Prostate gland (tissue), 2 donors: ENCODE measurements around the gene SCGB2B2. TPM values are rescaled to one million over a fixed set of nuclear protein-coding genes. Genes with fewer than 3 reads are reported as not detected.
"Not testable (repeated sequence)": the region's sequence is repeated elsewhere in the genome, so short reads cannot be mapped to it uniquely, and the experiment has no call there.

Source experiments
- DNase-seq: peaks from one replicate; pipeline ENCODE4 v3.0.0-alpha.2; 2019; ENCODE audit warnings: low spot score
- H3K27ac ChIP-seq, 2 donors: fragments of 200-600 bp; sonication (generic); 2 replicates each; pipeline ENCODE4 v1.5.1; 2017 to 2019
- H3K27me3 ChIP-seq: fragments of 200-600 bp; sonication (generic); replicated peaks from 2 replicates; pipeline ENCODE4 v1.5.1; 2019; ENCODE audit not compliant: insufficient read depth
- H3K36me3 ChIP-seq, 2 donors: fragments of 200-600 bp; sonication (generic); 1 replicate in 1 of 2; 2 replicates in 1 of 2; pipeline versions ENCODE4 v1.5.1 to v1.8.1; 2017 to 2019
- H3K4me1 ChIP-seq: fragments of 200-600 bp; sonication (generic); replicated peaks from 2 replicates; pipeline ENCODE4 v1.5.1; 2019
- H3K4me3 ChIP-seq, 2 donors: fragments of 200-600 bp; sonication (generic); 2 replicates each; pipeline ENCODE4 v1.5.1; 2017 to 2019
- H3K9me3 ChIP-seq: fragments of 200-600 bp; sonication (generic); 2 replicates; pipeline ENCODE4 v1.5.1; 2017
- POLR2A ChIP-seq: fragments of 450-650 bp; IDR thresholded peaks from one replicate; pipeline ENCODE4 v1.6.1; 2016; ENCODE audit warnings: antibody characterized with exemption, mild to moderate bottlenecking
- POLR2AphosphoS5 ChIP-seq: sonication (generic); formaldehyde crosslinking; IDR thresholded peaks from one replicate; pipeline ENCODE4 v1.6.1; 2017; ENCODE audit warnings: antibody characterized with exemption
- WGBS: methylation state at CpG from one replicate; pipeline ENCODE4 v1.1.5; 2018; 5-methylcytosine and 5-hydroxymethylcytosine counted together
- intact Hi-C: fragments of 100-400 bp; cut with DNase I; formaldehyde crosslinking; loops from one replicate; pipeline ENCODE4 v1.14.2; 2022
- total RNA-seq, 2 donors: library from RNA; depleted of rRNA; stranded (reverse); fragments of >200 nt; gene quantifications; one replicate each; pipeline ENCODE4 v1.1.0, GENCODE V29; 2016
- TF ChIP-seq, protein P1 (sequence below), 4 experiments: fragments of 200-600 bp in 2 of 4; fragments of 450-650 bp in 2 of 4; sonication (generic) in 2 of 4; IDR thresholded peaks; 1 replicate in 3 of 4; 2 replicates in 1 of 4; pipeline ENCODE4 v1.5.1; 2016 to 2019; ENCODE audit warnings: antibody characterized with exemption in 4 of 4, mild to moderate bottlenecking in 2 of 4, moderate library complexity in 2 of 4

Gene SCGB2B2
- total RNA-seq, 2 donors from 2014 or later: 1.2 to 6.3 TPM

GRCh38 chr19:34688592-34688991 lies 11.6 kb upstream of the SCGB2B2 start:
- TF ChIP-seq, protein P1, sequence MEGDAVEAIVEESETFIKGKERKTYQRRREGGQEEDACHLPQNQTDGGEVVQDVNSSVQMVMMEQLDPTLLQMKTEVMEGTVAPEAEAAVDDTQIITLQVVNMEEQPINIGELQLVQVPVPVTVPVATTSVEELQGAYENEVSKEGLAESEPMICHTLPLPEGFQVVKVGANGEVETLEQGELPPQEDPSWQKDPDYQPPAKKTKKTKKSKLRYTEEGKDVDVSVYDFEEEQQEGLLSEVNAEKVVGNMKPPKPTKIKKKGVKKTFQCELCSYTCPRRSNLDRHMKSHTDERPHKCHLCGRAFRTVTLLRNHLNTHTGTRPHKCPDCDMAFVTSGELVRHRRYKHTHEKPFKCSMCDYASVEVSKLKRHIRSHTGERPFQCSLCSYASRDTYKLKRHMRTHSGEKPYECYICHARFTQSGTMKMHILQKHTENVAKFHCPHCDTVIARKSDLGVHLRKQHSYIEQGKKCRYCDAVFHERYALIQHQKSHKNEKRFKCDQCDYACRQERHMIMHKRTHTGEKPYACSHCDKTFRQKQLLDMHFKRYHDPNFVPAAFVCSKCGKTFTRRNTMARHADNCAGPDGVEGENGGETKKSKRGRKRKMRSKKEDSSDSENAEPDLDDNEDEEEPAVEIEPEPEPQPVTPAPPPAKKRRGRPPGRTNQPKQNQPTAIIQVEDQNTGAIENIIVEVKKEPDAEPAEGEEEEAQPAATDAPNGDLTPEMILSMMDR (IDR thresholded peaks at IDR 0.05): no peak
- TF ChIP-seq POLR2A: no peak
- no peak for TF ChIP-seq POLR2AphosphoS5
- H3K9me3 ChIP-seq: no peaks in the 10 kb centered on the region
- H3K27me3 ChIP-seq: no peaks in the 10 kb centered on the region
- H3K4me1 ChIP-seq: no peaks in the 10 kb centered on the region
- DNase-seq: no peak
- 90% methylated on average over 1 of the region's 1 CpG for WGBS
- no peak overlapping the region for H3K4me3 ChIP-seq
- no peak overlapping the region for H3K27ac ChIP-seq
- H3K36me3 ChIP-seq: no peaks in the 10 kb centered on the region
- intact Hi-C loops: no loop called here

GRCh38 chr19:34687348-34687747 lies 10.4 kb upstream of the SCGB2B2 start:
- no peaks in the 10 kb centered on the region for H3K4me1 ChIP-seq
- no peaks in the 10 kb centered on the region for H3K9me3 ChIP-seq
- H3K36me3 ChIP-seq: peaks cover 0 to 8% of the 10 kb centered on the region in 2 donors
- H3K4me3 ChIP-seq: no peak overlapping the region
- TF ChIP-seq POLR2AphosphoS5: no peak
- TF ChIP-seq, protein P1 (IDR thresholded peaks at IDR 0.05): no peak
- no peak for TF ChIP-seq POLR2A
- WGBS: 66% methylated on average over 2 of the region's 2 CpGs
- no peaks in the 10 kb centered on the region for H3K27me3 ChIP-seq
- intact Hi-C loops: no loop called here
- no peak overlapping the region for H3K27ac ChIP-seq
- DNase-seq: no peak

DNA sequence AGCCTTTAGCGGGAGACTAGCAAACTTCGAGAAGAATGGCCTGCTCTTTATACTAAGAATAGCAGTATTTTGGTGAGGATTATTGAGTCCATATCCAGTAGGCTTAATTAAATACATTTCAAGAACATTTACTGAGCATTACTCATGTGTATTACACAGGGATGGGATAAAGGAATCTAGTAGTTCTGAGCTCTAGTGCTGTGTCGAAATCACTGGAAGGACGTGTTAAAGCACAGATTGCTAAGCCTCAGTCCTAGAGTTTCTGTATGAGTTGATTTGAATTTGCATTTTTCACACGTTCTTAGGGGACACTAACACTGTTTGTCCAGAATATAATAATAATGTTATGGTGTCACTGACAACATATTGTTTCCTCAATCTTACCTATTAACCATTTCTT lies 9.5 kb upstream of the SCGB2B2 start:
- TF ChIP-seq, protein P1 (IDR thresholded peaks at IDR 0.05): no peak
- TF ChIP-seq POLR2AphosphoS5: no peak
- TF ChIP-seq POLR2A: no peak
- no peak overlapping the region for H3K4me3 ChIP-seq
- H3K9me3 ChIP-seq: no peaks in the 10 kb centered on the region
- H3K27ac ChIP-seq: no peak overlapping the region
- H3K4me1 ChIP-seq: no peaks in the 10 kb centered on the region
- 88% methylated on average over 5 of the region's 5 CpGs for WGBS
- H3K36me3 ChIP-seq: peaks cover 0 to 8% of the 10 kb centered on the region in 2 donors
- no peak for DNase-seq
- H3K27me3 ChIP-seq: no peaks in the 10 kb centered on the region
- intact Hi-C loops: no loop called here

DNA sequence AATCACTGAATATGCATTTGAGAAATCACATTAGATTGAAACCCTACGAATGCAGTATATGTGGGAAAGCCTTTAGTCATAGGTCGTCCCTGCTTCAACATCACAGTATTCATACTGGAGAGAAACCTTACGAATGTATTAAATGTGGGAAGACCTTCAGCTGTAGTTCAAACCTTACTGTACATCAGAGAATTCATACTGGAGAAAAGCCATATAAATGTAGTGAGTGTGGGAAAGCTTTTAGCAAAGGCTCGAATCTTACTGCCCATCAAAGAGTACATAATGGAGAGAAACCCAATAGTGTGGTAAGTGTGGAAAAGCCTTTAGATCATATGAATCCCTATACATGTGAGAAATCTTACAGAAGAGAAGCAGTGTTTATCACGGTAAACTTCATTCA lies 8.3 kb upstream of the SCGB2B2 start:
- 93% methylated on average over 5 of the region's 5 CpGs for WGBS
- H3K27me3 ChIP-seq, H3K4me1 ChIP-seq, H3K36me3 ChIP-seq, intact Hi-C loops, H3K4me3 ChIP-seq, H3K27ac ChIP-seq, H3K9me3 ChIP-seq, DNase-seq: not testable (repeated sequence)

- Histone ChIP-seq H3K27ac (no peak overlapping the region), H3K36me3 (peaks cover 0 to 18% of the 10 kb centered on the region in 2 donors), H3K27me3 (no peaks in the 10 kb centered on the region), H3K4me3 (no peak overlapping the region), H3K4me1 (no peaks in the 10 kb centered on the region), H3K9me3 (no peaks in the 10 kb centered on the region)
- WGBS: 99% methylated on average over 9 of the region's 9 CpGs
- intact Hi-C loops: no loop called here
- DNase-seq: no peak
- TF ChIP-seq POLR2AphosphoS5 (no peak), POLR2A (no peak)
- TF ChIP-seq, protein P1 (IDR thresholded peaks at IDR 0.05): no peak
Observed at GRCh38 chr19:34681478-34681877, 4.5 kb upstream of the SCGB2B2 start.
